ENCODE data around the gene MYO6.
"Not testable (repeated sequence)": the region's sequence is repeated elsewhere in the genome, so short reads cannot be mapped to it uniquely, and the experiment has no call there.

Gene MYO6

GRCh38 chr6:75748743-75749538 lies at the start of gene MYO6:
MYO6 (plus strand) TSS chr6:75749239; CDS start chr6:75817548, 68,309 bp downstream.
- peak; percentile 61 for DNase-seq

- not testable (repeated sequence) for DNase-seq
Observed at GRCh38 chr6:75708334-75708733, 40.7 kb upstream of the MYO6 start.

- no peak for DNase-seq
Observed at GRCh38 chr6:75711173-75711572, 37.9 kb upstream of the MYO6 start.

GRCh38 chr6:75719133-75719532 lies 29.9 kb upstream of the MYO6 start:
- no peak for DNase-seq

GRCh38 chr6:75723382-75723781 lies 25.7 kb upstream of the MYO6 start:
- DNase-seq: no peak

- no peak for DNase-seq
Observed at GRCh38 chr6:75727206-75727605, 21.8 kb upstream of the MYO6 start.

- not testable (repeated sequence) for DNase-seq
Observed at GRCh38 chr6:75731029-75731428, 18.0 kb upstream of the MYO6 start.

GRCh38 chr6:75735491-75736186 lies 13.4 kb upstream of the MYO6 start:
- no peak for DNase-seq

- DNase-seq: peak; percentile 18
Observed at GRCh38 chr6:75743971-75744370, 5.1 kb upstream of the MYO6 start.

GRCh38 chr6:75745404-75745803 lies 3.6 kb upstream of the MYO6 start:
- no peak for DNase-seq

- peak; percentile 40 for DNase-seq
Observed at GRCh38 chr6:75746221-75746620, 2.8 kb upstream of the MYO6 start.

- DNase-seq: no peak
Observed at GRCh38 chr6:75747152-75747992, 1.7 kb upstream of the MYO6 start.

- no peak for DNase-seq
Observed at GRCh38 chr6:75748003-75748742, 866 bp upstream of the MYO6 start.

GRCh38 chr6:75751443-75751842 lies 2.4 kb downstream of the MYO6 start:
- no peak for DNase-seq

- DNase-seq: no peak
Observed at GRCh38 chr6:75752365-75752764, 3.3 kb downstream of the MYO6 start.

- no peak for DNase-seq
Observed at GRCh38 chr6:75755704-75756103, 6.7 kb downstream of the MYO6 start.

GRCh38 chr6:75757295-75757694 lies 8.3 kb downstream of the MYO6 start:
- no peak for DNase-seq

- no peak for DNase-seq
Observed at GRCh38 chr6:75758061-75758460, 9.0 kb downstream of the MYO6 start.

GRCh38 chr6:75759207-75759606 lies 10.2 kb downstream of the MYO6 start:
- DNase-seq: no peak

GRCh38 chr6:75760320-75760719 lies 11.3 kb downstream of the MYO6 start:
- DNase-seq: no peak

GRCh38 chr6:75761489-75761888 lies 12.4 kb downstream of the MYO6 start:
- no peak for DNase-seq

- DNase-seq: no peak
Observed at GRCh38 chr6:75762063-75762462, 13.0 kb downstream of the MYO6 start.

- no peak for DNase-seq
Observed at GRCh38 chr6:75766387-75766786, 17.3 kb downstream of the MYO6 start.

Measured in NCI-H2171 treated with DMSO at 0.1 percent for 48 hours (cell line).